DMS 273 treated with DMSO at 0.1 percent for 48 hours (cell line): Measurements from ENCODE around the gene CEP85L.
"Not testable (repeated sequence)": the region's sequence is repeated elsewhere in the genome, so short reads cannot be mapped to it uniquely, and the experiment has no call there.

Experiments used
- DNase-seq: peaks from one replicate; lab custom pipeline; 2025; lab: John Stamatoyannopoulos, UW

The CEP85L gene

DNA sequence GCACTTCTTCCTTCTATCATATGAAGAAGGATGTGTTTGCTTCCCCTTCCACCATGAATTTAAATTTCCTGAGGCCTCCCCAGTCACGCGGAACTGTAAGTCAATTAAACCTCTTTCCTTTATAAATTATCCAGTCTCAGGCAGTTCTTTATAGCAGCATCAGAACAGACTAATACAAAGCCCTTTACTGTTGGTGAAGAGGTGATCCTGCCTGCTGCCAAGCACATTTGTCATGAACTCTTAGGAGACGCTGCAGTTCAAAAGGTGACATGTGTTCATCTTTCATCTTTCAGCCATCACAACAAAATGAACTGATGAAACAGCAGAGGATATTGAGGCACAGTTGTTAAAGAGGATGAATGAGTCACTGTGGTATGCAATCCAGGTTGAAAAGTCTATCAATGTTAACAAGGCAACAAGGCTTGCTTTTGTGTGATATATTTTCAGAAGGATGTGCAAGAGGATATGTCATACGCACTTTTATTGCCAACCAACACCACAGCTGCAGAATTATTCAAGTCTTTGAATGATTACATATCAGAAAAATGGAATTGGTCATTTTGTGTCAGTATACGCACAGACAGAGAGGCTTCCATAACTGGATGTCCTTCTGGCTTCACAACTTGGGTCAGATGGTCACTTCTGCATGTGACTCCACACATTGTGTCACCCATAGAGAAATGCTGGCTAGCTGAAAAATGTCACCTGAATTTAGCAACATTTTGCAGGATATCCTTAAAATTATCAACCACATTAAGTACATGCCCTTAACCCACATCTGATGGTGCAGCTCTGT, 155.7 kb downstream of the CEP85L start:
- DNase-seq: no peak

DNA sequence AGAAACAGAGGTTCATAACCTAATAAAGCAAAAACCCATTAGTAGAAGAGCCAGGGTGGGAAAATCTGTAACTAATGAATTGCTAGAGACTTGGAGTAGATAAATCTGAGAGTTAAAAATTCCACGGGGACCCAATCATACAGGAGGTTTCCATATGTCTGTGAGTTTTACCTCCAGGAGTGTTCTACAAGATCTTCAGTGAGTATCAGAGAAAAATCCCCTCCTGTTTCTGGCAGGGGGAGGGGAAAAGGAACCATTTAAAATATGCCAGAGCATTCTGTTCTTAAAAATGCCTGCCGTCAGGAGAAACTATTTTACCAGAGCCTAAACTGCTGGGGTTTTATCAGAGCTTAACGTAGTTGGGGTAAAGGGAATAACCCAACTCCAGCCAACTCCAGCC, 157.3 kb downstream of the CEP85L start:
- DNase-seq: no peak

DNA sequence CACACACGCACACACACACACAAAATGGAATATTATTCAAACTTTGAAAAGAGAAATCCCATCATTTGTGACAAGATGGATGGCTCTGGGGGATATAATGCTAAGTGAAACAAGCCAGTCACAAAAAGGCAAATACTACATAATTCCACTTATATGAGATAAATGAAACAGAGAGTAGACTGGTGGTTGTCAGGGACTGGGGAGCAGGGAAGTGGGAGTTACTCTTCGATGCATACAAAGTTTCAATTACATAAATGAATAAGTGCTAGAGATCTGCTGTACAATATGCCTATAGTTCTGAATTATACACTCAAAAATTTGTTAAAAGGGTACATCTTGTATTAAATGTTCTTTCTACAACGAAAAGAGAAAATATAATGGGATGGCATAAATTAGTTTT, 161.4 kb downstream of the CEP85L start:
- DNase-seq: no peak

DNA sequence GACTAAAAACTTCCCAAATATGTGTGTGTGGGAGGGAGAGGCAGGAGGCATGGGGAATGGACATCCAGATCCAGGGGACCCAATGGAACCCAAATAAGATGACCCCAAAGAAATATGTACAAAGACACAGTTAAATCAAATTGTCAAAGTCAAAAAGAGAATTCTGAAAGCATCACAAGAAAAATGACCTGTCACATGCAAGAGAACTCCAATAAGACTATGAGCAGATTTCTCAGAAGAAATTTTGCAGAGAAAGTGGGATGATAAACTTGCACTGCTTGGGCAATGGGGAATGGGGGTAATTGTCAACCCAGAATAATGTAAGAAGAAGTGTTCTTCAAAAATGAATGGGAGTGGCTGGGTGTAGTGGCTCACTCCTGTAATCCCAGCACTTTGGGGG, 162.8 kb downstream of the CEP85L start:
- DNase-seq: no peak

DNA sequence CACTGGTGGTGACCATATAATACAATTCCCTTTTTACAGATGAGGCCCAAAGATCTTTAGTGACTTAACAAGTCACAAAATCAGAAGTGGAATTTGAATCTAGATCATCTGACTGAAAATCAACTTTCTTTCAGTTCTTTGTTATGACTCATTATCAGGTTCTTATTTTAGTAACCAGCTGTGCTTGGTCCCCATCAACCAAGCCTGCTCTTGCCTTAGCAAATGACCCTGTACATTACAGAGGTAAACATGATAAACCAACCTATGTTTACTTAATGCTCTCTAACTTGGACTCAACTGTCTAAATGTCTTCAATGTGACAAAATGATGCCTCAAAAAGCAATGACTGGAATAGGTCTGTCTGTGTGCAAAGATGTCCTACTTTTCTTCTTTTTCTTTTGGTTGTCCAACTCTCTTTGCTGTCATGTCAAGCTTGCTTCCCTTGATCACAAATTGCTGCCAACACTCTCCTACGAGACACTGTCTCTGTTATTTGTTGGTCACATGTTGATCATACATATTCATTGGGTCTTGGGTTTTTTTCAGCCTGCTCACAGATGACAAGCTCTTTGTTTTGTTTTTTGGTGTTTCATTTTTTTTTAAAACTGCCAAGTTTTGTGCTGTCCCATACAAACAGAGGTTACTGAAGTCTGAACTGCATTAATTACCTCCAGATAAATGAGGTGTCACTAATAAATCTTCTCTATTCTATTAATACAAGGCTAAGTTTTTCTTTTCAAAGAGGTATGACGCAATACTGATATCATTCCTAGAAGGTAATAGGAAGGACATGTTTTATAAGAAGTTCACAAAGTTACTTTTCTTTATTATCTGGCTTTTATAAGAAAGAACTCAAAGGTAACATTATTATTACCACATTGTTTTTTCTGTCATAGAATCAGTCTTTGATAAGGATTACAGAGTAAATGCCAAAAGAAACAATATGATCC, 165.5 kb downstream of the CEP85L start:
- no peak for DNase-seq

DNA sequence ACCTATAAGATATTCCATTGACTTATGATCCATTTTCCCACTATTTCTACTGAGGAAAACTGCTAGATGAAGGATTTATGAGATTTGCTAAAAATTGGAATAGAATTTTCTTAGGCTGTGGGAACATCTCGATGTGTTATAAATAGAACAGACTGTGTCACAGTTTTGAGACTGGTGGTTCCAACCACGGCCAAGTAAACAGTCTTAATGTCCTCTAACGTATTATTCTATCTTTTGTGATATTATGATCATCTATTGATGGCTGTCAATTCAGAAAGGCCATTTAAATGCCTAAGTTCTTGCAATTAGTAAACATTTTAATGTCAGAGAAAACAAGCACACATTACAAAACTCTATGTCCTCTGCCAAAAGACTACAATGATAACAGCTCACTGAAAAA, 174.8 kb downstream of the CEP85L start:
- DNase-seq: no peak

DNA sequence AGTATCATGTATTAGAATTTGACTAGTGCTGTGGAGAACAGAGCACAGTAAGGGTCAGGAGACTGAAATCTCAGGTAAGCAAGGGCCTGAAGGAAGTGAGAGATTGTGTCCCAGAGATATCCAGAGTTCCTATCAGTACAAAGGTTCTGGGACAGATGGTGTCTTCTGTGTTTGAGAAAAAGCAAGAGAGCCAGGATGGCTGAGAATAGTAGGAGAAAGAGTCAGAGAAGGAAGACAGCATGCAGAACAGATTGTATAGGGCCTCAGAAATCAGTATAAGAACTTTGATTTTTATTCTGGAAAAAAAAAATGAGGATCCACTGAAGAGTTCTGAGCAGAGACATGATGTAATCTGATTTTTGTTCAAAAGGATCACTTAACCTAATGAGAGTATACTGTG, 178.1 kb downstream of the CEP85L start:
- DNase-seq: no peak

DNA sequence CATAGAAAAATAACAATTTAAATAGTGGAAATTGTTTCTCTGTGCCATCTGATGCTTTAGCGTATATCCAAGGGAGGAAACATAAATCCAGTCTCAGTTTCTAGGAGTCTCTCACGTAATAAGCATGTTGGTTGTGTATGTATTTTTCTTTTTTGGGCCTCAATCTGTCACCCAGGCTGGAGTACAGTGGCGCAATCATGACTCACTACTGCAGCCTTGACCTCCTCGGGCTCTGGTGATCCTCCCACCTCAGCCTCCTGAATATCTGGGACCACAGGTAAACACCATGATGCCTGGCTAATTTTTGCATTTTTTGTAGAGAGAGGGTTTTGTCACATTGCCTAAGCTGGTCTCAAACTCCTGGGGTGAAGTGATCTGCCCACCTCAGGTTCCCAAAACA, 181.9 kb downstream of the CEP85L start:
- DNase-seq: no peak

DNA sequence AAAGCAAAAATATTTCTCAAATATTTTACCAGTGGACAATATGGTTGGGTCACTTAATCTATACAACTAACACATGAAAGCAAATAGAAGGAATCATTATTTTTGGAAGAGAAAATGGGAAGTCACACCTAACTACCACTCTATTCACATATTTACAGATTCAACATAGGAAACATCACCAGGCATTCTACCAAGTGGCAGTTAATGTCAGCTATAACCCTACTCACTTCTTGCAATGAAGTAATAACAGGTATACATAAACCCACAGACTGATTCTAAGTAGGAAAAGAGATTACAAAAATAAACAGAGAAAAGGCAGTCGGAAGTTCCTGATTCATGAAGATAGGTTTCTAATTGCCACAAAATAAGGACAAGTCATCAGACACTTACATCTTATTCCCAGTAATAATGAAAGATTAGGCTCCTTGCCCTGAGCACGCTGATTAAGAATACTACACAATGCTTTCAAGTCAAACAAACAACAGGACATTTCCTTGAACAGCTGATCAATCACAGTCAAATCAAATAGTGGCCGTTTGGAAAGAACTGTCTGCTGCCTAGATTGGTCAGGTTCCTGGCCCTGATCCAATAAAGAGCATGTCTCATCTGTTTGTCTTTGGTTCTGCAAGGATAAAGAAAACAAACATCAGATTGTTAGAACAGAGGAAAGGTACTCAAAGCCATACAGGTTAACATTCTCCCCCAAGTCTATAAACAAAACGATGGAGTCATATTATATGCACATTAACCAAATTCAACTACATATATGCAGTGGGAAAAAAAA, 182.5 kb downstream of the CEP85L start:
- DNase-seq: no peak

DNA sequence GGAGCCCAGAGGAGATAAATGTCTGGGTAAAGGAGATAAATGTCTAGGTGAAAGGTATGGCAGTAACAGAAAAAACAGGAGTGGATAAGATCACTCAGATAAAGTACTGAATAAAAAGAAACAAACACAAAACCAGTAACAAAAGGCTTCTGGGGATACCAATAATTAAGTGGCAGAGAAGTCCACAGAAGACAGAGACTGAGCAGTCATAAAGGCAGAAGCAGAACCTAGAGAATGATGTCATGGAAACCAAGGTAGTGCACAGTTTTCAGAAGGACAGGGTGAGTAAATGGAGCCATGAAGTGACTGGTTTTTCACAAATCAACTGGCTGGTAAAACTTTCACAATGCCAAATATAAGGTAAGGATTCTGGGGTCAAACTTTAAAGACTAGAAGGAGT, 184.2 kb downstream of the CEP85L start:
- DNase-seq: no peak

DNA sequence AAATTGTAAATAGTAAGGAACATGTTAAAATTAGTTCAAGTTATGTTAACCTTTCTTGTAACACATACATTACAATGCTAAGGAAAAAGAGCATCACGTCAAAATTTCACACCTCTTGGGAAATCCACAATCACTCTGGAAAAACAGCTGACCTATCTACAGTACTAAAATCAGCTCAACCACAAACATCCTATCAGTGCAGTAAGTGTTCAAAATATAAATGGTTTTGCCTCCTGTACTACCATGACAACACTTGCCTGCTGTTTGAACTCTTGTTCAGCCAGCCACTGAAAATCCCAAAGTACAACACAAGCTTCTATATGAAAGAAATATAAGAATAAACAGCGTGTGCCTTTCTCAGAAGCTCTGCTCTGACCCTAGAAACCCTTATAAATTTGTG, 186.8 kb downstream of the CEP85L start:
- DNase-seq: no peak

DNA sequence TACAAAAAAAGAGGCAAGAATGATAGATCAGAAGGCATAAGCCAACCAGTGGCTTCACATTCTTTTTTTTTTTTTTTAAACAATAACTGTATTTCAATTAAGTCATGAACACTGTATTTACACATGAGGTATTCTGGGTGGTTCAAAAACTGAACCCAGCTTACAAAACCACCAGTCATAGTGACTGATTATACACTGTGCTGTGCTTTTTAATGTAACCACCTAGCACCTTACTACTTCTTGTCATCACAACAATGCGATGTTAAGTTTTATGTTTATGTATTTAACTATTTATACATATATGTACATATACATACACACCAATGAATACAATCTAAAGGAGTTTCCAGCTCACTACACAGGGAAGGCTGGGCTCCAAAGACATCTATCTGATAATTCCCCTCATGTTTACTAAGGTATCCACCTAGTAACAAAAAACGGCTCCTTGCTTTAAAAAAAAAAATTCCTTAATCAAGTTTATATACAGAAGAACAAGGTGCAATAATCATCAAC, 190.4 kb downstream of the CEP85L start:
- DNase-seq: no peak

DNA sequence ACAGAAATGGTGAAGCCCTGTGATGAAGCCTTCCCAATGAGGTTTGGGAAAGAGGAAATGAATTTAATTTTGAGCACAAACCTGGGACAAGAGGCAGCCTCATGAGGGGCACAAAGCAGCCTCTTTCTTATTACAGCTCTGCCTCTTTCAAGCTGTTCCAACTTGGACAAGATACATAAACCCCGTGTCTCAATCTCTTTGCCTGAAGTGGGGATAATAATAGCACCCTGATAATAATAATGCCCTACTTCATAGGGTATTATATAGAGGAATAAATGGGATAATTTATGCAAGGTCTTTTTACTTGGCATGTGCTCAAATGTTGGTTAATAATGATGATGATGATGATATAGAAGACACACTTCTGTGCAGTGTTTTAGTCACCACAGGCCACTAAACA, 194.4 kb downstream of the CEP85L start:
- no peak for DNase-seq

DNA sequence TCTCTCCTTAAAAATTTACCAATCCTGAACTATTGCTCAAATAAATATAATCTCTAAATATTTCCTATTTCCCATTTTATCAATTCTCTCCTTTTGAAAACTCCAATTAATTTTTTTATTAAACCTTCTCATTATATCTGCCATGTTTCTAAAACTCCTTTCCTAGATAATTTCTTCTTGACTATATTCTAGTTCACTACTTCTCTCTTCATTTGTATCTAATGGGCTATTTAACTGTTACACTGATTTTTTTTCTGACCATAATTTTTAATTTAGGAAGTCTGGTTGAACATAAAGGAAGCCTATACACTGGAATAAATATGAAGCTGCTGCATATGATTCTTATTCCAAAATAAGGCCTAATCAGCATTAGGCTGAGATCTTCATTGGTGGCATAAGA, 199.6 kb downstream of the CEP85L start:
- DNase-seq: no peak

DNA sequence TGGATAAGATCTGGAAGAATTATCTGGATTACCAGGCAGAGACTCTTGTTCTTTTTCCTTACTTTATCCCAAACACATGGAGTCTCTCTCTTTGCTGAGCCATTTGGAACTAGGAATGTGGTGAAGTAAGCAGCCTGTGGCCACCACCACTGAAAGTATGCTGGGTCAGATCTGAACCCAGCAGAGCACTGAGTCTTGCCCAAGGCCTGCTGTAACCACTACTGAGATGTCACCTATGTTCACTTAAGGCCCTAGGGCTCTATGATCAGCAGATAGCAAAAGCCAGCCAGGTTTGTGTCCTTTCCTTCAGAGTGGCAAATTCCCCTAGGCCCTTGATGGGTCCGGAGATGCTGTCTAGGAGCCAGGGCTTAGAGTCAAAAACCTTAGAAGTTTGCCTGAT, 206.6 kb downstream of the CEP85L start:
- DNase-seq: no peak

DNA sequence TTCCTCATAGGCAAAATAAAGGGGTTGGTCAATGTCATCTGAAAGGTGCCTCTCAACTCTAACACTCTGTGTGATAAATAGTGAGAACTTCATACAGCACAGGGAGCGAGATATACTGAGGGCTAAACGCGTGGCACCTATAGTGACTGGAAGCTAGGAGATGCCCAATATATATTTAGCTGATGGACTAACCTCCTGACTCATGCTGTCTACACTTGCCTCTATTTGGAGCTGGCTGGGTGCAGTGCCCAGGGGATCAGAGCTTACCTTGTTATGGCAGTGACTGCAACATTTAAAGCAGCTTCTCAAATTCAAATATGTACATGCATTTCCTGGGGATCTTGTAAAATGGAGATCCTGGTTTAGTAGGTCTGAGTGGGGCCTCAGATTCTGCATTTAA, 214.9 kb downstream of the CEP85L start:
- no peak for DNase-seq

DNA sequence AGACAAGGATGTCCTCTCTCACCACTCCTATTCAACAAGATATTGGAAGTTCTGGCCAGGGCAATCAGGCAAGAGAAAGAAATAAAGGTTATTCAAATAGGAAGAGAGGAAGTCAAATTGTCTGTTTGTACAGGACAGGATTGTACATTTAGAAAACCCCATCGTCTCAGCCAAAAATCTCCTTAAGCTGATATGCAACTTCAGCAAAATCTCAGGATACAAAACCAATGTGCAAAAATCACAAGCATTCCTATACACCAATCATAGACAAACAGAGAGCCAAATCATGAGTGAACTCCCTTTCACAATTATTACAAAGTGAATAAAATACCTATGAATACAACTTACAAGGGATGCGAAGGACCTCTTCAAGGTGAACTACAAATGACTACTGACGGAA, 217.2 kb downstream of the CEP85L start:
- DNase-seq: not testable (repeated sequence)

DNA sequence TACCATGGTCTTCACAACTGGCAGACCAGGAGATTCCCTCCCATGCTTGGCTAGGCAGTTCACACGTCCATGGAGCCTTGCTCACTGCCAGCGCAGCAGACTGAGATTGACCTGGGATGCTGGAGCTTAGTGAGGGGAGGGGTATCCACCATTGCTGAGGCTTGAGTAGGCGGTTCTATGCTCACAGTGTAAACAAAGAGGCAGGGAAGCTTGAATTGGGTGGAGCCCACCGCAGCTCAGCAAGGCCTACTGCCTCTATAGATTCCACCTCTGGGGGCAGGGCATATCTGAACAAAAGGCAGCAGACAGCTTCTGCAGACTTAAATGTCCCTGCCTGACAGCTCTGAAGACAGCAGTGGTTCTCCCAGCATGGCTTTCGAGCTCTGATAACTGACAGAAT, 230.1 kb downstream of the CEP85L start:
- DNase-seq: not testable (repeated sequence)

DNA sequence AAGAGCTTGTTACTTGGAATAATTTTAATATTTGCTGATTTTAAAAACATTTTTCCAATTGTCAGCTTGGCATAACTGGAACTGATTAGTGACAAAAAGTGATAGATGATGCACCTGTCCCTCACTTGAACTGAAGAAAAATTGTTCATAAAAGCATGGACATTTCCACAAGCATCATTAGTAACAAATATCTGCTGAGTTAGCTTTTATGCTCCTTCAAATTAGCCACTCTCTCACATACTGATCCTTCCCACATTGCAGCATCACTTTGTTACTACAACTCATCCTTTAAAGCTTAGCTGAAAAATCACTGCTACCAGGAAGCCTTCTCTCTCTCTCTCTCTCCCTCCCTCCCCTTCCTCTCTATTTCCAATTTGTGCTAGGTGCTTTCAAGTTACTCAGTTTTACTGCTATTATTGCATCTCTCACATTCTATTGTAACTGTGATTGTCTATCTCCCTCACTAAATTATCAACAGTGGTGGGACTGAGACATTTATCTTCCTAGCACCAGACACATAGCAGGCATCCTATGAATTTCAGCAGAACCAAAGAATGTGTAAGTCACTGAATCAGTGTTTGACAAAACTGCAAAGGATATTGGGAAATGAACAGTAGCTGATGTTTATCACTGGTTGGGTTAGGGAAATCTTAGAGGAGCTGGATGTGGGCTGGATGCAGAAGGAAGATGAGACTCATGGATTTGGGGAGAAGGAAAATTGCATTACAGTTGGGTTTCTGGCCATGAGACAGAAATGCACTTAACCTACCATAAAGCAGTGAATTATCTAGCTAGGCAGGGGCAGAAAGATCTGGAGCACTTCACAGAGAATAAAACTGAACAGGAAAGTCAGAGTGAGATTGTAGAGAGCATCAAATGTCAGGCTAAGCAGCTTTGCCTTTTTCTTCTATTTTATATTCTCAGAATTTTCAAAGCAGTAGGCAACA, 231.7 kb downstream of the CEP85L start:
- DNase-seq: no peak
